Measurements from ENCODE around the gene SUSD3.

DNA sequence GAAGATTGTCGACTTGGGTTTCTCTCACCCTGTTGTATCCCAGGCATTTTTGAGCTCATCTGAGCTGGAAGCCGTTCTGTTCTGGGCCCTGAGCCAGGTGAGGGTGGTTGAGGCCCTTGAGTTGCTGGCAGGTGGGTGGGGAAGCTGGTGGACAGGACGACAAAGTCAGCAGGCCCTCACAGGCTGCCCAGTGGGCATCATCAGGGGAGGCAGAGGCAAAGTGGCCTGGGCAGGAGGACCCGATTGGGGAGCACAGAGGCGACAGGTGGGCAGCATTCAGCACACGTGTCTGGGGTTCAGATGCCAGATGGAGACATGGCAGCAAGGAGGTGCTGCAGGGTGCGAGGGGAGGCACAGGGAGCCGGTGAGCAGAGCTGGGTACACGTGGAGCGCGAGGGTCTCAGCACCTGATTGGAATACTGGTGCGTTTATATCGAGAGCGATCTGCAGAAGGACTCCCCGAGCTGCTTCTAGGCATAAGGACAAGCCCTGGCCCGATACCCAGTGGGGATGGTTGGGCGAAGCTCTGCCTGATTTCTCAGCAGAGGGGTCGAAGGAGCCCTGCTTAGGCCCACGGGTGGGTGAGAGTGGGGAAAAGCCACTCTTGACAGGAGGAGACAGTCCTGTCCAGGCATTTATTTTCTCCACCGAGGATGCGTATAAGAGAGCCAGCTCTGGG lies 49.0 kb upstream of the SUSD3 start:
- TF ChIP-seq CTCF (IDR thresholded peaks at IDR 0.05) (no peak), POLR2A (IDR thresholded peaks at IDR 0.05) (no peak)

Measured in Peyer's patch (tissue), 4 donors.